Lower leg skin (tissue), 3 donors: ENCODE measurements around the gene TAF1C.

Experiments
- CTCF ChIP-seq, 3 donors: fragments of 450-650 bp; IDR thresholded peaks; one replicate each; pipeline ENCODE4 v1.5.1; 2016; ENCODE audit warnings: antibody characterized with exemption in 3 of 3, mild to moderate bottlenecking in 3 of 3, moderate library complexity in 2 of 3
- POLR2A ChIP-seq, 2 donors: fragments of 450-650 bp; IDR thresholded peaks; one replicate each; pipeline ENCODE4 v1.6.1; 2016 to 2017; ENCODE audit warnings: antibody characterized with exemption in 2 of 2, mild to moderate bottlenecking in 1 of 2, moderate library complexity in 1 of 2

DNA sequence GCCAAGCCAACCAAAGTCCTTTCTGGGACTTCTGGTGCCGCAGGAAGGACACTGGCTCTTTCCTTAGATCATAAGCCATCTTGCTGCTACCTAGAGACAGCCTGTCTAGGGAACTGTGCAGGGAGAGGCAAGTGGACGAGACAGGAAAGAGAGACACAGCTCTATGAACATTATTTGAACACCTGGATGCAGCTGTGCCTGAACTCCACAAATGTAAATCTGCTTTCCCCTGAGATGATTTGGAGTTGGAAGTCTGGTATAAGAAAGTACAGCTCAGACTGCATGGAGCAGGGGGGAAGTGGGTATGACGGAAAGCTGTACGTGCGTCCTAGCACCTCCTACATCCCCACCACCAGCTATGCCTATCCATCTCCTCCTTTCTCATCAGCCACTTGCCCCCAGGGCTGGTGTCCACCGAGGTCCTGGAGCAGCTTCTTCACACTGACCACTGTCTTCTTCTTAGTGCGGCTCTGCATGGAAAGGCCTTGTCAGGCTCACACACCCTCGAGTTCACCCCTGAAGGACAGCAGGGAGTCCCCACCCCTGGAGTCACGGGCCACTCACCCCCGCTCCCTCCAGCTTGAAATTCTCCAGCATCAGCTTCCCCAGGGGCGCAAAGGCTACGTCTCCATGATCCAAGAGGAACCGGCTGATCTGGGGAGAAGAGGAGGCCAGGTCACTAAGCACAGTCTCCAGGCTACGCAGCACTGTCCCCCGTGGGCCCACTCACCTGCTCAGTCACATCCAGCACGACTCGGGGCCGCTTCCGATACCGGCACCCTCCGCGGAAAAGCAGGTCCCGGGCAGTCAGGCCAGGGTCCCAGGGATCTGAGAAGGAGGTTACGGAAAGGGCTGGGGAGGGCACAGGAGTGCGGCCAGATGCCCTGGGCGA is 3.9 kb downstream of the TAF1C start:
- TF ChIP-seq CTCF (IDR thresholded peaks at IDR 0.05): no peak
- no peak for TF ChIP-seq POLR2A (IDR thresholded peaks at IDR 0.05)
